GM21619 (cell line): ENCODE data around the gene ATG9B.

Experiments
- ATAC-seq: cut with Tn5 transposase; IDR thresholded peaks from one replicate; pipeline ENCODE4 v1.9.1; 2021; ENCODE audit not compliant: unreplicated experiment

Gene ATG9B

GRCh38 chr7:151001546-151001945 is 22.7 kb downstream of the ATG9B start:
- ATAC-seq: no peak

DNA sequence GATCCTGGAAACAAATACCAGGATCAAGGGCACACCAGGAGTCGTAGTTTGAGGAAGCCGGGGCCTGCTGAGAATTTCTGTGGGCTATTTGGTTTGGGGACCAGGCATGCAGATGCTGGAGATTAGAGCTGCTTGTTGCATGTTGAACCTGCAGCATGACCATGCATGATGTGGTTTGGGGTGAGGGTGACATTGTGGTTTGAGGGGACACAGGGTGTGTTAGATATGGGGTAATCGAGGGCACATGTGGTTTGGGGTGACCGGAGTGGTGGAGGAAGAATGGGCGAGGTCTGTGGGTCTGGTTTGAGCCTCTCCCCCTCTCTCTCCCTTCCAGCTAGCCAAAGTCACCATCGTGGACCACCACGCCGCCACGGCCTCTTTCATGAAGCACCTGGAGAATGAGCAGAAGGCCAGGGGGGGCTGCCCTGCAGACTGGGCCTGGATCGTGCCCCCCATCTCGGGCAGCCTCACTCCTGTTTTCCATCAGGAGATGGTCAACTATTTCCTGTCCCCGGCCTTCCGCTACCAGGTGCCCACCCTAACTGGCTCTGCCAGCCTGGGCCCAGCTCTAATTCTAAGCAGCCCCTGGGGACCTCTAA is 23.3 kb downstream of the ATG9B start:
- no peak for ATAC-seq

DNA sequence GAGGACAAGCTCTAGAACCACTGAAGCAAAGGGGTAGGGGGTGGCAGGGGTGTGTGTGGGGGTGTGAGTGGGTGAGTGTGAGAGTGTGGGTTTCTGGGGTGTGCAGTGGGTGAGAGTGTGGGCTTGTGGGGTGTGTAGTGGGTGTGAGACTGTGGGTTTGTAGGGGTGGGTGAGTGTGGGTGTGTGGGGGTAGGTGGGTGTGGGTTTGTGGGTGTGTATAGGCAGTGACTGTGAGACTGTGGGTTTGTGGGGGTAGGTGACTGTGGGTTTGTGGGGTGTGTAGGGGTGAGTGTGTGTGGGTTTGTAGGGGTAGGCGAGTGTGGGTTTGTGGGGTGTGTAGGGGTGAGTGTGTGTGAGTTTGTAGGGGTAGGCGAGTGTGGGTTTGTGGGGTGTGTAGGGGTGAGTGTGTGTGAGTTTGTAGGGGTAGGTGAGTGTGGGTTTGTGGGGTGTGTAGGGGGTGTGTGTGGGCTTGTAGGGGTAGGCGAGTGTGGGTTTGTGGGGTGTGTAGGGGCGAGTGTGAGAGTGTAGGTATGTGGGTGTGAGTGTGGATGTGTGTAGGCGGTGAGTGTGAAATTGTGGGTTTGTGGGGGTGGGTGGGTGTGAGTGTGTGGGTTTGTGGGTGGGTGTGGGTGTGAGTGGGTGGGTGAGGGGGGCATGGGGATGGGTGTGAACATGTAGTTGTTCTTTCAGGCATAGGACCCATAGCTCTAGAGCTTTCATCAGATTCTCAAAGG is 24.6 kb downstream of the ATG9B start:
- no peak for ATAC-seq

- ATAC-seq: no peak
These were observed 25.3 kb downstream of the ATG9B start for GRCh38 chr7:150999001-150999400.

DNA sequence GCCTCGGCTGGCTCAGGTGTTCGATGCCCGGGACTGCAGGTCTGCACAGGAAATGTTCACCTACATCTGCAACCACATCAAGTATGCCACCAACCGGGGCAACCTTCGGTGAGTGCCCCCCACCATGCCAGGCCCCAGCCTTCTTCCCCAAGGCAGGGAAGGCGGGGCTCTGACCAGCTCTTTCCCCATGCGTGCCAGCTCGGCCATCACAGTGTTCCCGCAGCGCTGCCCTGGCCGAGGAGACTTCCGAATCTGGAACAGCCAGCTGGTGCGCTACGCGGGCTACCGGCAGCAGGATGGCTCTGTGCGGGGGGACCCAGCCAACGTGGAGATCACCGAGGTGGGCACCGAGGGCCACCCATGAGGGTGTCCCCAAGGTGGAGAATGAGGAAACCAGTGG is 26.0 kb downstream of the ATG9B start:
- ATAC-seq: no peak

DNA sequence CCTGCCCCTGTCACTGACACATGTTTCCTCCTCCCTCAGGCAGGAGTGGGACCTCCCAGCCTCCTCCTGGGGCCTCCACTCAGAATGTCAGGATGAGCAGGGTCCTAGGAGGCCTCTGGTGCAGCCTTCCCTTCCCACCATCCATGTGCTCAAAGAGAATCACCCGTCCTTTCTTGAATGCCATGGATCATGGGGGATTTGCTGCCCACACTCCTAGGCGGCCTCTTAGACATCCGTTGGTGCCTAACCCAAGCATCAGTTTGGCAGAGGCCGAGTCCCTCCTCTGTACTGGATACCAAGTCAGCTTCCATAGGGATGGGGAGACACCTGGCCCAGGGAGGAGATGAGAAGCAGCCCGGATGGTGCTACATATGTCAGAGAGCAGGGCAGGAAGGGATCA is 26.5 kb downstream of the ATG9B start:
- ATAC-seq: no peak

DNA sequence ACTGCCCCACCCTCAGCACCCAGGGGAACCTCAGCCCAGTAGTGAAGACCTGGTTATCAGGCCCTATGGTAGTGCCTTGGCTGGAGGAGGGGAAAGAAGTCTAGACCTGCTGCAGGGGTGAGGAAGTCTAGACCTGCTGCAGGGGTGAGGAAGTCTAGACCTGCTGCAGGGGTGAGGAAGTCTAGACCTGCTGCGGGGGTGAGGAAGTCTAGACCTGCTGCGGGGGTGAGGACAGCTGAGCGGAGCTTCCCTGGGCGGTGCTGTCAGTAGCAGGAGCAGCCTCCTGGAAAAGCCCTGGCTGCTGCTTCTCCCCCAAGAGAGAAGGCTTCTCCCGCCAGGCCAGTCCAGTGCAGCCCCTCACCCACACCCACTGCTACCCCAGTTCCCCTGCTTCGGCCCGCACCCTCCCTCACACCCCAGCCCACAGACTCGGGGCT is 27.2 kb downstream of the ATG9B start:
- ATAC-seq: no peak

DNA sequence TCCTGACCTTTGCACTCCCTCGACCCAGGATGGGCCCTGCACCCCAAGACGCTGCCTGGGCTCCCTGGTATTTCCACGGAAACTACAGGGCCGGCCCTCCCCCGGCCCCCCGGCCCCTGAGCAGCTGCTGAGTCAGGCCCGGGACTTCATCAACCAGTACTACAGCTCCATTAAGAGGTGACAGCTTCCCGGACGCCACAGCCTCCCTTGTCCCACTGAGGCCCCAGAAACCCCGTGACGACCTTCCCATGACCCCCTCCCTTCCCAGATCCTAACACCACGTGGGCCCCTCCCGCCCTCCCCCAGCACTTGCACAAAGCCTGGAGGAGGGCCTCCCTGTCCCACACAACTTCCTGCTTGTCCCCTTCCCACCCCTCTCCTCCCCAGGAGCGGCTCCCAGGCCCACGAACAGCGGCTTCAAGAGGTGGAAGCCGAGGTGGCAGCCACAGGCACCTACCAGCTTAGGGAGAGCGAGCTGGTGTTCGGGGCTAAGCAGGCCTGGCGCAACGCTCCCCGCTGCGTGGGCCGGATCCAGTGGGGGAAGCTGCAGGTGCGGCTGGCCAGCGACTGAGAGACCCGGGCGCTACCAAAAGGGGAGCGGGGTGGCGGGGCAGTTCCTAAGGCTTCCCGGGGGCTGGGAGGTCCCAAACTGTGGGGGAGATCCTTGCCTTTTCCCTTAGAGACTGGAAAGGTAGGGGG is 27.8 kb downstream of the ATG9B start:
- ATAC-seq: no peak

DNA sequence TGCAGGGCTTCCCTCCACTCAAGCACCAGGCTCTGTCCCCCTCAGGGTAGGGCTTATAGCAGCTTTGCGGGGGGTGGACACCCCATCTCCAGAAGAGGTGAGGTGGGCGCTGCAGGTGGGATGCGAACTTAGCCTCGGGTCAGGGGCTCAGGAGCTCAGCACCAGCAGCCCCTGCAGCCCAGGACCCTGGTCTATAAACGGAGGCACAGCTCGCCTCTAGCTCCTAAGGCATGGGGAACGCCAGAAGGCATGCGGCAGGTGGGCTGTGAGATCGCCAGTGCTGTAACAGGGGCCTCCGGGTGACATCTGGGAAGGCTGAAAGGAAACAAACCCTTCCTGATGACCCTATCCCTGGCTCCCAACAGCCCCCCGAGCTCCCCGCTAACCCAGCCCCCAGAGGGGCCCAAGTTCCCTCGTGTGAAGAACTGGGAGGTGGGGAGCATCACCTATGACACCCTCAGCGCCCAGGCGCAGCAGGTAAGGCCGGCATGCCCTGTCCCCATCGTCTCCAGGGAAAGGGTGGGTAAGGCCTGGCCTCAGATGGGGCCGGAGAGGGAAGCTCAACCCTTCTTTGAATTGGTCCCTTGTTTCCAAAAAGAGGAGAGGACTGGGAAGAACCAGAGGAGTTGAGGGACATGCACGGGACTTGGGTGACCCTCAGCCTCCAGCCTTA is 29.3 kb downstream of the ATG9B start:
- ATAC-seq: no peak

DNA sequence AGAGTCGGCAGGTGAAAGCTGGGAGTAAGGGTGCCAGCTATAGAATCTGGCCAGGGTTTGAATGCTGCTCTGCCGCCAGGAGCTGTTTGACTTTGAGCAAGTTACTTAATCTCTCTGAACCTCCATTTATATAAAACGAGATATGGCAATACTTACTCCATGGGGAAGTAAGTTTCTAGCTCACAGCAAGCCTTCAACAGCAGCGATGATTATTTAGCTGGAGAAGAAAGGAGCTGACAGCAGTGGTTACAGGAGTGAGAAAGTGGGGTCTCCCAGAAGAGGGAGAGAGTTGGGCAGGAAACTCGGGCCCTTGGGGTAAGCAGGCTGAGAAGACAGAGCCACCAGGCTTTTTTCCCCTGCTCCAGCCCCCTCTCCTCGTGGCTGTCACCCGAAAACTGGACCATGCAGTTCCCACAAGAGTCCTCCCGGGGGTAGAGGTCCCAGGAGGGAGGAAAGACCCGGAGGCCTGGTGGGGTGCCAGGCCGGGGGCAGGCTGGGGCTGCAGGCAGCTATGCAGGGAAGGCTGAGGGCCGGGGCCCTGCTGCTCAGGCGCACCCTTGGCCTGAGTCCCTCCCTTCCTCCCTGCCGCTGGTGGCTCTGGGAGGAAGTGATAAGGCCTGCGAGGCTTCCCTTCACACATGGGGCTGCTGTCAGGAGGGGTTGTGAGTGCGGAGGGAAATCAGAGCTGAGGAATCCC is 30.0 kb downstream of the ATG9B start:
- no peak for ATAC-seq

DNA sequence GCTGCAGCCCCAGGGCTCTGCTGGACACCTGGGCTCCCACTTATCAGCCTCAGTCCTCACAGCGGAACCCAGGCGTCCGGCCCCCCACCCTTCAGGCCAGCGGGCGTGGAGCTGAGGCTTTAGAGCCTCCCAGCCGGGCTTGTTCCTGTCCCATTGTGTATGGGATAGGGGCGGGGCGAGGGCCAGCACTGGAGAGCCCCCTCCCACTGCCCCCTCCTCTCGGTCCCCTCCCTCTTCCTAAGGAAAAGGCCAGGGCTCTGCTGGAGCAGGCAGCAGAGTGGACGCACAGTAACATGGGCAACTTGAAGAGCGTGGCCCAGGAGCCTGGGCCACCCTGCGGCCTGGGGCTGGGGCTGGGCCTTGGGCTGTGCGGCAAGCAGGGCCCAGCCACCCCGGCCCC is 30.8 kb downstream of the ATG9B start:
- no peak for ATAC-seq

DNA sequence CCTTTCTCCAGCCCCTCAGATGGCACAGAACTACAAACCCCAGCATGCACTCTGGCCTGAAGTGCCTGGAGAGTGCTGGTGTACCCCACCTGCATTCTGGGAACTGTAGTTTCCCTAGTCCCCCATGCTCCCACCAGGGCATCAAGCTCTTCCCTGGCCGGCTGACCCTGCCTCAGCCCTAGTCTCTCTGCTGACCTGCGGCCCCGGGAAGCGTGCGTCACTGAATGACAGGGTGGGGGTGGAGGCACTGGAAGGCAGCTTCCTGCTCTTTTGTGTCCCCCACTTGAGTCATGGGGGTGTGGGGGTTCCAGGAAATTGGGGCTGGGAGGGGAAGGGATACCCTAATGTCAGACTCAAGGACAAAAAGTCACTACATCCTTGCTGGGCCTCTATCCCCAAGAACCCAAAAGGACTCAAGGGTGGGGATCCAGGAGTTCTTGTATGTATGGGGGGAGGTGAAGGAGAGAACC is 31.4 kb downstream of the ATG9B start:
- ATAC-seq: peak; percentile 48

GRCh38 chr7:150992051-150992640 is 32.1 kb downstream of the ATG9B start:
- no peak for ATAC-seq

- no peak for ATAC-seq
These were observed 33.7 kb downstream of the ATG9B start, which contains the start of gene NOS3 for GRCh38 chr7:150990416-150991186. NOS3 (plus strand) TSS chr7:150991017; CDS start chr7:150993804, 2,787 bp downstream.

DNA sequence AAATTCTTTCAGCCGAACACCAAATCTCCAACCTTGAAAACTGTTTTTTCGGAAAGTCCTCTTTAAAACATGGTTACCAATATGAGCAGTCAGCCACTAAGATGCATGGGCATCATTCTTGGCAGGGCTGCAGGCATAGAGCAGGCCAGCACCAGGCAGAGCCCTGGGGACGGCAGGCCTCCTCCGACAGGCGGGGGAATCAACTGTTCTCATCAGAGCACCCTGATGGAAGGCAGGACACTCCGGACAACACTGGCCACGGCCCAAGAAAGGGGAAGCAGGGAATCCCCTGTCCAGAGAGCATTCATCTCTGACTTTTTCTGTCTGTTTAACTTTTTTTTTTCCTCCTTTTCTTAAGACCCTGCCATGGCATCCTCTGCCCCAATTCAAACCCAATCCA is 34.8 kb downstream of the ATG9B start:
- ATAC-seq: no peak

DNA sequence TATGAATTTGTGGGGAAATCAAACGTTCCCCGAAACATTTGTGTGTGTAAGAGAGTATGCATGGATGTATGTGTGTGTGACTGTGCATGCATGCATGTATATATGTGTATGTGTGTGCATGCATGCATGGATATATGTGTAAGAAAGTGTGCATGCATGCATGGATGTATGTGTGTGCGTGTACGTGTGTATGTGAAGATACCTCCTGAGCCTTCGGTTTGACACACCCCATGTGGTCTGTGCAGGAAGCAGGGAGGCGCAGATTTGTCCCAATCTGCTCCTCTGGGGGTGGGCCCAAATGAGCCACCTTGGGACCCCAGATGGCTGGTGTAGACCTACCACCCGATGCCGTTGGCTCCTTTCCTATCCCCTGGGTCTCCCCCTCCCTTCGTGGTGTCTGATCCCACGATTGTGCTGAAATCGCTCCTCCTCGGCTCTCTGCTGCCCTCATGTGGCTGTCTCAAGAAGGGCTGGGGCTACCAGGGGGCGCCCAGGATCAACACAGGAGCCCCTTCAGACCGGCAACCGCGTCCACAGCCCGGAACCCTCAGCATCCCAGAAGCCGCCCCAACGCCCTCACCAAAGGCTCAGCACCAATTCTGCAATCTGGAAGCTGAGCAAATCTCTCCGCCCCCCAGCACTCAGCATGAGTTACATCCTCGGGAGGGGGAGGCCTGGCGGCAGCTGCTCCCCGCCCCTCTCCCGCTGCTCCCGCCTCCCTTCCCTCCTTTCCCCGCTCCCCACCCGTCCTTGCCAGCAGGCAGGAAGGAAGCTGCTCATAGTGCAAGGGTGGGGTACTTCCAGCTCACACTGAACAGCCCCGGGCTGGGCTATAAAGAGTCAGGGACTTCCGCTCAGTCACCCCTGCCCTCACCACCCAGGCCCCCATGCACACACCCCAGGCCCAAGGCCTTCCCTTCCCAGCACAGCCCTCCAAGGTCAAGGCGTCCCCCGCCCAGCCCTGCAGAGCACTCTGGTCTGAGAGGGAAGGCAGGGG is 35.8 kb downstream of the ATG9B start:
- ATAC-seq: peak; percentile 47

- ATAC-seq: no peak
These were observed 37.7 kb downstream of the ATG9B start for GRCh38 chr7:150986556-150986955.

- no peak for ATAC-seq
These were observed 38.2 kb downstream of the ATG9B start for GRCh38 chr7:150986099-150986512.
